ENCODE results near the gene FAM131B. TPM values are rescaled to one million over a fixed set of nuclear protein-coding genes. Genes with fewer than 3 reads are reported as not detected.

The FAM131B gene
- total RNA-seq, 1 donor = 3.2 TPM

GRCh38 chr7:143385891-143386781, 23.6 kb upstream of the FAM131B start:
- no peak for DNase-seq (ENCODE audit: low read depth)
- TF ChIP-seq CTCF (IDR thresholded peaks at IDR 0.05; ENCODE audit: insufficient read depth, low read length) = no peak
- peak overlapping the region; percentile 41 for H3K4me3 ChIP-seq (ENCODE audit: low read depth, low read length)

GRCh38 chr7:143384661-143385631, 22.4 kb upstream of the FAM131B start:
- DNase-seq (ENCODE audit: low read depth) = no peak
- peak overlapping the region; percentile 84 for H3K4me3 ChIP-seq (ENCODE audit: low read depth, low read length)
- TF ChIP-seq CTCF (IDR thresholded peaks at IDR 0.05; ENCODE audit: insufficient read depth, low read length) = no peak

- DNase-seq (ENCODE audit: low read depth) = peak; percentile 75
- no peak for TF ChIP-seq CTCF (IDR thresholded peaks at IDR 0.05; ENCODE audit: insufficient read depth, low read length)
- peak overlapping the region; percentile 84 for H3K4me3 ChIP-seq (ENCODE audit: low read depth, low read length)
Observed at GRCh38 chr7:143384148-143384547, 21.6 kb upstream of the FAM131B start.

GRCh38 chr7:143383642-143383957, 21.1 kb upstream of the FAM131B start:
- TF ChIP-seq CTCF (IDR thresholded peaks at IDR 0.05; ENCODE audit: insufficient read depth, low read length) = no peak
- peak overlapping the region; percentile 84 for H3K4me3 ChIP-seq (ENCODE audit: low read depth, low read length)
- no peak for DNase-seq (ENCODE audit: low read depth)

- DNase-seq (ENCODE audit: low read depth) = no peak
- H3K4me3 ChIP-seq (ENCODE audit: low read depth, low read length) = peak overlapping the region; percentile 84
- TF ChIP-seq CTCF (IDR thresholded peaks at IDR 0.05; ENCODE audit: insufficient read depth, low read length) = no peak
Observed at GRCh38 chr7:143382791-143383641, 20.5 kb upstream of the FAM131B start.
